Muscle of arm (tissue), 12 donors: ENCODE data around the gene ETFA. TPM values are rescaled to one million over a fixed set of nuclear protein-coding genes. Genes with fewer than 3 reads are reported as not detected.

Experiments
- DNase-seq: peaks from one replicate; pipeline ENCODE4 v3.0.0-alpha.2; 2013
- polyA plus RNA-seq, 12 donors: library from polyadenylated mRNA; unstranded; fragments of 120-200 nt; gene quantifications; one replicate each; pipeline ENCODE4 v1.2.1, GENCODE V29; 2013; ENCODE audit not compliant: insufficient read length in 12 of 12

Gene ETFA
- polyA plus RNA-seq, 12 donors = 71.6 to 133 (median 118) TPM; not detected in 1

GRCh38 chr15:76343313-76343996 is 32.2 kb upstream of the ETFA start:
- DNase-seq = no peak

DNA sequence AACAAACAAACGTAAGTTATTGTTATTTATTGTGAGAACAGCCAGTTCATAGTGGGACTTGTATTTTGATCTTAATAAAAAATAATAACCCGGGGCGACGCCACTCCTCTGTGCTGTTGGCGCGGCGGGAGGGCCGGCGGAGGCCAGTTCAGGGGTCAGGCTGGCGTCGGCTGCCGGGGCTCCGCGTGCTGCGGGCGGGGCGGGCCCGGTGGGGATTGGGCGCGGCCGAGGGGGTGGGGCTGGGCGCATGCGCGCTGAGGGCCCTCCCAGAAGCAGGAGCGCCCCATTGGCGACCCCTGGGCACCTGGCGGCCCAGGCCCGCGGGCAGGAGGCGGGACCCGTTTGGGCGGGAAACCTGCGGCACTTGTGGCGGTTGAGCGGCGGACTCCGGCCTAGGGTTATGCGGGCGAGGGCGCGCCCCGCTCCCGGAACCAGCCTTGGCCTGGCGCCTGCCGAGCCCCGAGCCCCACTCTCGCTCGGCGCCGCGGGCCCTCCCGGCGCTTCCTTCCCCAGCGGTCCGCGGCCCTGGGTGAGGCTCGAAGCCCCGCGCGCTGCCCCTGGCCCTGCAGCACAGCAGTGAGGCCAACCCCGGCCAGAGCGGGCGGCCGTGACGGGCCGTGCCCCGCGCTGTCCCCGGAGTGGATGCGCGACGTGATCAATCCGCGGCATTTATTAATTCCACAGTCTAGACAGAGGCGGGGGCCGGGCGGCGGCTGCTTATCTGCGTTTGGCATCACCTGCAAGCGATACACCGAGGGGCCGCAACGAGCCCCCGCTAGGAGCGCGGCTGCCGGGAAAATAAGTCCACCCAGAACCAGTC is 31.3 kb upstream of the ETFA start:
- no peak for DNase-seq

GRCh38 chr15:76342058-76342381 is 30.8 kb upstream of the ETFA start:
- no peak for DNase-seq

GRCh38 chr15:76341366-76342057 is 30.2 kb upstream of the ETFA start:
- DNase-seq = no peak

DNA sequence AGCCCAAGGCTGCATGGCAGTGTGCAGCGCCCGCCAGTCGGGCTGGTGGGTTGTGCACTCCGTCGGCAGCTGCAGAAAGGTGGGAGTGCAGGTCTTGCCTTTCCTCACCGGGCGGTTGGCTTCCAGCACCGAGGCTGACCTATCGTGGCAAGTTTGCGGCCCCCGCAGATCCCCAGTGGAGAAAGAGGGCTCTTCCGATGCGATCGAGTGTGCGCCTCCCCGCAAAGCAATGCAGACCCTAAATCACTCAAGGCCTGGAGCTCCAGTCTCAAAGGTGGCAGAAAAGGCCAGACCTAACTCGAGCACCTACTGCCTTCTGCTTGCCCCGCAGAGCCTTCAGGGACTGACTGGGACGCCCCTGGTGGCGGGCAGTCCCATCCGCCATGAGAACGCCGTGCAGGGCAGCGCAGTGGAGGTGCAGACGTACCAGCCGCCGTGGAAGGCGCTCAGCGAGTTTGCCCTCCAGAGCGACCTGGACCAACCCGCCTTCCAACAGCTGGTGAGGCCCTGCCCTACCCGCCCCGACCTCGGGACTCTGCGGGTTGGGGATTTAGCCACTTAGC is 29.6 kb upstream of the ETFA start:
- DNase-seq = no peak

- no peak for DNase-seq
Observed at GRCh38 chr15:76340198-76340802, 29.0 kb upstream of the ETFA start.

GRCh38 chr15:76339305-76340197 is 28.3 kb upstream of the ETFA start:
- DNase-seq = no peak

- no peak for DNase-seq
Observed at GRCh38 chr15:76338486-76339304, 27.4 kb upstream of the ETFA start.

- no peak for DNase-seq
Observed at GRCh38 chr15:76337696-76338485, 26.6 kb upstream of the ETFA start.

GRCh38 chr15:76337059-76337695 is 25.9 kb upstream of the ETFA start:
- no peak for DNase-seq

- DNase-seq = no peak
Observed at GRCh38 chr15:76336254-76337058, 25.2 kb upstream of the ETFA start, which contains the start of gene ISL2. Gene ISL2, plus strand, starts transcription at chr15:76336773. Its CDS starts 111 bp downstream, at chr15:76336884.

DNA sequence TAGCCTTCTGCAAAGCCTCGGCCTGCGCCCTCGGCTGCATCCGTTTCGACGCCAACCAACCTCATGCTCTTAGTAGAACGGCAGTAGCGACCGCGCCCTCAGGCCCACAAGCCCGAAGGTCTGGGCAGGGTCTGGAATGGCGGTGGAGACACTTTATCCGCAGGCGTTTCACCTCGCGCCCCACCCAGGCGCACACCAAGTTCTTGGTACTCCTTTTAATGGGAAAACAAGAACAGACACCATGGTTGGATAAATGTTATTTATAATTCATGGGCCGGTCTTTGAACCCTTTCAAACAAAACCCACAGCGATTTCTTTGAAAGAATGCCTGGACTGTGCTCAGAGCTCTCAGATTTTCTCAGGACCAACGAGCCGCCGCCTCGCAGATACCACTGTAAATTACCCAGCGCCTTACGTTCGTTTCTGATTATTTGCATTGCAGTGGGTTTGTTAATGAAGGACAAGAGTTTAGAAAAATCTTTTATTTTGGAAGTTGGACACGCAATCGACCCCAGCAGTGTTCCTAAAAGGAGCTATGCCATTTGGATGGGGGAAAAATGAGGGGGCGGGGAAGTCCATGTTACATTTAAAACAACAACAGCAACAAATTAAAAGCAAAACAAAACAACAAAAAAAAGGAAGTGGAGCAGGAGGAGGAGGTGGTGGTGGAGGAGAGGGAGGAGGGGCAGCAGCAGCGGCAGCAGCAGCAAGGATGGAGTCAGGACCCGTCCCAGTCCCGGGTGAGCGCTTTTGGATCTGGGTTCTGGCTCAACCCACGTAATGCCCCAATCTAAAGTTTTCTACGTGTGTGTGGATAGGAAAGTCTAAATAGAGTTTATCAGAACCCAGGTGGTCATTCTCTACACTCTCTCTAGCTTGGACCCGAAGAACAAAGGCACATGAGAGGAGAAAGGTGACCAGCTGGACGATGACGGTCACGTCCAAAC is 24.3 kb upstream of the ETFA start:
- no peak for DNase-seq

GRCh38 chr15:76334438-76335306 is 23.4 kb upstream of the ETFA start:
- DNase-seq = no peak

DNA sequence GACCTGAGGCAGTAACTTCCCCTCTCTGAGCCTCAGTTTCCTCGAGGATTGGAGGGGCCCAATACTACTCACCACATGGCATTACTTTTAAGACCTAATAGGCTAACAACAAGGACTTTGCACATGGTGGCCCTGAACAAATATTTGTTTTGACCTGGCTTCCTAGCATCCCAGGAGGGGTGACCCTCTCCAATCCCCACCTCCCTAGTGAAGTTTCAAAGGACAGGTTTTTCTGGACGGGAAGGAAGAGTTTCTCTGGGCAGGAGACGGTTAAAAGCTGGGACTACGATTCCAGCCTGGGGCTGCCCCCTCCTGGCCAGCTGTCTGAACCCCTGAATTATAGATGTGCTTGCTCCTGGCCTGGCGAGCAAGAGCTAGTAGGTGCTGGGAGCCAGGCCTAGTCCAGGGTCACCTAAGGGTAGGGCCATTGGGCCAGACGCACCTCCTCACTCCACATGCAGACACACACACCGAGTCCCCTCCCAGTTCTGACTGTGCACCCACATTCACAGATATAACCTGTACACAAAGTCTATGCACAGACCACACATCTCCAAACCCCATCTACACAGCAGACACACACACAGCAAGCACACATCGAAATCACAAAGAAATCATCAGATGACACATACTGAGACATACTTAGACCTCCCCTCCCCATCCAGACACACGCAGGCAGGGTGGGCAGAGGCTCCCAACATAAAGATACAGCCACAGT is 22.6 kb upstream of the ETFA start:
- no peak for DNase-seq

- DNase-seq = no peak
Observed at GRCh38 chr15:76333309-76333708, 22.0 kb upstream of the ETFA start.
